Measurements from ENCODE around the gene KCNIP4. TPM values are rescaled to one million over a fixed set of nuclear protein-coding genes. Genes with fewer than 3 reads are reported as not detected.

The KCNIP4 gene
- total and polyA plus RNA-seq, 2 of the 8 experiments (the other 6 are each of a cell fraction or from before 2014, with no cell fraction given), result 0.06 TPM; not detected in 1

DNA sequence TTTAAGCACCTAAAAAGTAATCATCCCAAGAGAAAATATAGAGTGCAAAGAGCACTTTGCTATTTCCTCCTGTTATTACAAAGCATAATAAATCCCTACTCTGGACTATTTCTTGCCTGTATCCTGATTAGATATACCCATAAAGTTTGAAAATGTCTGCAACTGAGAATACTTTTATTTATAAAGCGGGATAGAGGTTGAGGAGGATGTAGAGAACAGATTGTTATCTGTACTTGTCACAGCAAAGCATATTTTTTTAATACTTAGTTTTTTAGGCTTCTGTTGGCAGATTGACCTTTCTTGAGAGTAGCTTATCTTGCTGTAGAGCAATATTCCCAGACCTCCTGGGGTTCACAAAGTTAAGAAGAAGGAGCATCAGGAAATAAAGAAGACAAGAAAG, 396.1 kb downstream of the KCNIP4 start:
- FAIRE-seq (no peak), DNase-seq (ENCODE audit: low read depth in 1 of 2, low spot score in 2 of 2) (no peak)
- Histone ChIP-seq H3K4me3 (ENCODE audit: extremely low read depth in 1 of 4, insufficient read depth in 2 of 4, low read depth in 3 of 4, low read length in 4 of 4) (no peak overlapping the region), H2BK12ac (ENCODE audit: low read depth, low read length) (no peak overlapping the region), H4K8ac (ENCODE audit: extremely low read depth, insufficient read depth, low read length) (no peak overlapping the region), H4K5ac (ENCODE audit: insufficient read length, low read depth, low read length) (no peak overlapping the region), H2AK5ac (ENCODE audit: low read depth, low read length) (no peak overlapping the region), H3K14ac (ENCODE audit: insufficient read length) (no peak overlapping the region), H2BK120ac (replicated peaks; ENCODE audit: low read depth, low read length) (no peak overlapping the region), H3K56ac (replicated peaks; ENCODE audit: insufficient read length, low read depth, low read length) (no peak overlapping the region), H3K4me2 (ENCODE audit: insufficient read depth in 1 of 2, low read depth in 2 of 2, low read length in 2 of 2) (no peak overlapping the region), H3K27me3 (replicated peaks in 1 of 4; ENCODE audit: control insufficient read depth in 3 of 4, extremely low read depth in 1 of 4, insufficient read depth in 3 of 4, low read length in 3 of 4) (no peaks in the 10 kb centered on the region), H3K18ac (ENCODE audit: extremely low read depth, low read length) (no peak overlapping the region), H3K36me3 (ENCODE audit: control insufficient read depth in 2 of 4, insufficient read depth in 4 of 4, low read length in 3 of 4) (no peaks in the 10 kb centered on the region), H3K79me1 (ENCODE audit: low read depth, low read length) (no peaks in the 10 kb centered on the region), H3K9me3 (ENCODE audit: insufficient read depth in 2 of 2, low read depth in 1 of 2, low read length in 1 of 2) (no peaks in the 10 kb centered on the region), H4K91ac (replicated peaks; ENCODE audit: insufficient read length, low read length) (no peak overlapping the region), H2BK15ac (ENCODE audit: low read length) (no peak overlapping the region), H3K27ac (ENCODE audit: low read depth, low read length) (no peak overlapping the region), H3K23me2 (ENCODE audit: low read depth, low read length) (no peaks in the 10 kb centered on the region), H3K4ac (replicated peaks; ENCODE audit: insufficient read length, low read depth, low read length) (no peak overlapping the region), H2AFZ (ENCODE audit: low read length) (no peak overlapping the region), H2BK5ac (ENCODE audit: low read depth, low read length) (no peak overlapping the region), H3K4me1 (replicated peaks in 1 of 4; ENCODE audit: control insufficient read depth in 3 of 4, insufficient read depth in 4 of 4, low read length in 3 of 4) (peaks cover 0 to 6% (median 3%) of the 10 kb centered on the region in 4 experiments; a peak in 4 of 7 replicates), H3K9ac (replicated peaks in 1 of 4; ENCODE audit: extremely low read depth in 1 of 4, low read depth in 3 of 4, low read length in 3 of 4) (no peak overlapping the region), H2BK20ac (ENCODE audit: low read length) (no peak overlapping the region), H3K79me2 (ENCODE audit: control insufficient read depth in 1 of 2, insufficient read depth in 2 of 2, low read length in 2 of 2) (no peaks in the 10 kb centered on the region), H4K20me1 (replicated peaks in 1 of 2; ENCODE audit: control insufficient read depth in 1 of 2, insufficient read depth in 2 of 2, low read length in 2 of 2) (no peaks in the 10 kb centered on the region), H3K23ac (ENCODE audit: insufficient read length) (no peak overlapping the region)
- WGBS, 2 experiments (ENCODE audit: extremely low coverage in 1 of 2, insufficient coverage in 1 of 2, insufficient read length in 1 of 2, insufficient replicate concordance in 2 of 2, low coverage in 1 of 2, low lambda C conversion rate in 2 of 2, missing lambda C conversion rate in 1 of 2), result 87% methylated on average over 1 of the region's 1 CpG; no CpG with 5 or more reads in 1 of the 2 experiments
- ChIA-PET POLR2A (ENCODE audit: partially characterized antibody) (no interaction called here), CTCF (ENCODE audit: partially characterized antibody) (no interaction called here)
- TF ChIP-seq TEAD4 (IDR thresholded peaks at IDR 0.05; ENCODE audit: low read depth, low read length) (no peak), POU5F1 (IDR thresholded peaks at IDR 0.05; ENCODE audit: low read depth, low read length) (no peak), POLR2A (IDR thresholded peaks at IDR 0.05; ENCODE audit: control extremely low read depth in 1 of 2, low read depth in 2 of 2, low read length in 2 of 2) (no peak), GABPA (IDR thresholded peaks at IDR 0.05; ENCODE audit: borderline replicate concordance, insufficient read depth, low read length) (no peak), JUND (IDR thresholded peaks at IDR 0.05; ENCODE audit: low read length) (no peak), SRF (IDR thresholded peaks at IDR 0.05; ENCODE audit: low read depth, low read length) (no peak)
- TF ChIP-seq, protein P1, sequence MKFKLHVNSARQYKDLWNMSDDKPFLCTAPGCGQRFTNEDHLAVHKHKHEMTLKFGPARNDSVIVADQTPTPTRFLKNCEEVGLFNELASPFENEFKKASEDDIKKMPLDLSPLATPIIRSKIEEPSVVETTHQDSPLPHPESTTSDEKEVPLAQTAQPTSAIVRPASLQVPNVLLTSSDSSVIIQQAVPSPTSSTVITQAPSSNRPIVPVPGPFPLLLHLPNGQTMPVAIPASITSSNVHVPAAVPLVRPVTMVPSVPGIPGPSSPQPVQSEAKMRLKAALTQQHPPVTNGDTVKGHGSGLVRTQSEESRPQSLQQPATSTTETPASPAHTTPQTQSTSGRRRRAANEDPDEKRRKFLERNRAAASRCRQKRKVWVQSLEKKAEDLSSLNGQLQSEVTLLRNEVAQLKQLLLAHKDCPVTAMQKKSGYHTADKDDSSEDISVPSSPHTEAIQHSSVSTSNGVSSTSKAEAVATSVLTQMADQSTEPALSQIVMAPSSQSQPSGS (IDR thresholded peaks at IDR 0.05; ENCODE audit: low read length), result no peak
- TF ChIP-seq, protein P2, sequence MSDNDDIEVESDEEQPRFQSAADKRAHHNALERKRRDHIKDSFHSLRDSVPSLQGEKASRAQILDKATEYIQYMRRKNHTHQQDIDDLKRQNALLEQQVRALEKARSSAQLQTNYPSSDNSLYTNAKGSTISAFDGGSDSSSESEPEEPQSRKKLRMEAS (IDR thresholded peaks at IDR 0.05), result no peak

All from H1 (cell line).